ENCODE data around the gene GABBR2. TPM values are rescaled to one million over a fixed set of nuclear protein-coding genes. Genes with fewer than 3 reads are reported as not detected.

GABBR2 gene
- total and polyA plus RNA-seq, 2 of the 8 experiments (the other 6 are each of a cell fraction or from before 2014, with no cell fraction given): 0.50 to 1.2 TPM

- WGBS, 2 experiments (ENCODE audit: extremely low coverage in 1 of 2, insufficient coverage in 1 of 2, insufficient read length in 1 of 2, insufficient replicate concordance in 2 of 2, low coverage in 1 of 2, low lambda C conversion rate in 2 of 2, missing lambda C conversion rate in 1 of 2): 90% methylated on average over 8 of the region's 8 CpGs; no CpG with 5 or more reads in 1 of the 2 experiments
- no peak for DNase-seq (ENCODE audit: low read depth in 1 of 2, low spot score in 2 of 2)
- Histone ChIP-seq H2BK20ac (ENCODE audit: low read length) (no peak overlapping the region), H3K14ac (ENCODE audit: insufficient read length) (no peak overlapping the region), H3K79me1 (ENCODE audit: low read depth, low read length) (no peaks in the 10 kb centered on the region), H3K9ac (replicated peaks in 1 of 4; ENCODE audit: extremely low read depth in 1 of 4, low read depth in 3 of 4, low read length in 3 of 4) (no peak overlapping the region), H3K4me2 (ENCODE audit: insufficient read depth in 1 of 2, low read depth in 2 of 2, low read length in 2 of 2) (no peak overlapping the region), H3K27ac (ENCODE audit: low read depth, low read length) (no peak overlapping the region), H3K23ac (ENCODE audit: insufficient read length) (no peak overlapping the region), H4K8ac (ENCODE audit: extremely low read depth, insufficient read depth, low read length) (no peak overlapping the region), H3K18ac (ENCODE audit: extremely low read depth, low read length) (no peak overlapping the region), H3K27me3 (replicated peaks in 1 of 4; ENCODE audit: control insufficient read depth in 3 of 4, extremely low read depth in 1 of 4, insufficient read depth in 3 of 4, low read length in 3 of 4) (no peaks in the 10 kb centered on the region), H3K4me3 (ENCODE audit: extremely low read depth in 1 of 4, insufficient read depth in 2 of 4, low read depth in 3 of 4, low read length in 4 of 4) (no peak overlapping the region), H3K4me1 (replicated peaks in 1 of 4; ENCODE audit: control insufficient read depth in 3 of 4, insufficient read depth in 4 of 4, low read length in 3 of 4) (no peaks in the 10 kb centered on the region), H2BK120ac (replicated peaks; ENCODE audit: low read depth, low read length) (no peak overlapping the region), H3K56ac (replicated peaks; ENCODE audit: insufficient read length, low read depth, low read length) (no peak overlapping the region), H2BK15ac (ENCODE audit: low read length) (no peak overlapping the region), H3K4ac (replicated peaks; ENCODE audit: insufficient read length, low read depth, low read length) (no peak overlapping the region), H2BK12ac (ENCODE audit: low read depth, low read length) (no peak overlapping the region), H2AK5ac (ENCODE audit: low read depth, low read length) (no peak overlapping the region), H4K91ac (replicated peaks; ENCODE audit: insufficient read length, low read length) (no peak overlapping the region), H2AFZ (ENCODE audit: low read length) (no peak overlapping the region), H3K9me3 (ENCODE audit: insufficient read depth in 2 of 2, low read depth in 1 of 2, low read length in 1 of 2) (no peaks in the 10 kb centered on the region), H3K79me2 (ENCODE audit: control insufficient read depth in 1 of 2, insufficient read depth in 2 of 2, low read length in 2 of 2) (no peaks in the 10 kb centered on the region), H3K36me3 (ENCODE audit: control insufficient read depth in 2 of 4, insufficient read depth in 4 of 4, low read length in 3 of 4) (no peaks in the 10 kb centered on the region), H4K5ac (ENCODE audit: insufficient read length, low read depth, low read length) (no peak overlapping the region), H3K23me2 (ENCODE audit: low read depth, low read length) (no peaks in the 10 kb centered on the region), H2BK5ac (ENCODE audit: low read depth, low read length) (no peak overlapping the region), H4K20me1 (replicated peaks in 1 of 2; ENCODE audit: control insufficient read depth in 1 of 2, insufficient read depth in 2 of 2, low read length in 2 of 2) (no peaks in the 10 kb centered on the region)
- no peak for FAIRE-seq
- POLR2A ChIA-PET (ENCODE audit: partially characterized antibody): no interaction called here
- CTCF ChIA-PET (ENCODE audit: partially characterized antibody): interaction anchor here (1.4 kb wide), 1 partner anchor 12 kb away, joined by 3 read pairs; no protein-coding TSS in a partner anchor
- TF ChIP-seq EGR1 (IDR thresholded peaks at IDR 0.05; ENCODE audit: borderline replicate concordance, low read depth, low read length): no peak
- no peak for TF ChIP-seq ATF3 (IDR thresholded peaks at IDR 0.05; ENCODE audit: insufficient read depth, low read depth, low read length)
- TF ChIP-seq EZH2 (IDR thresholded peaks at IDR 0.05; ENCODE audit: low read depth, low read length, severe bottlenecking): no peak
- no peak for TF ChIP-seq NRF1 (IDR thresholded peaks at IDR 0.05; ENCODE audit: low read depth, low read length)
- no peak for TF ChIP-seq POLR2A (IDR thresholded peaks at IDR 0.05; ENCODE audit: control extremely low read depth in 1 of 2, low read depth in 2 of 2, low read length in 2 of 2)
- no peak for TF ChIP-seq BRCA1 (IDR thresholded peaks at IDR 0.05; ENCODE audit: low read depth, low read length)
- no peak for TF ChIP-seq GABPA (IDR thresholded peaks at IDR 0.05; ENCODE audit: borderline replicate concordance, insufficient read depth, low read length)
- TF ChIP-seq SP1 (IDR thresholded peaks at IDR 0.05; ENCODE audit: low read depth, low read length): no peak
- no peak for TF ChIP-seq FOSL1 (IDR thresholded peaks at IDR 0.05; ENCODE audit: insufficient read depth, low read depth, low read length)
- no peak for TF ChIP-seq USF2 (IDR thresholded peaks at IDR 0.05; ENCODE audit: low read length)
- no peak for TF ChIP-seq POU5F1 (IDR thresholded peaks at IDR 0.05; ENCODE audit: low read depth, low read length)
Observed at GRCh38 chr9:98607152-98607551, 101.6 kb downstream of the GABBR2 start.

Measured in H1 (cell line).